ENCODE measurements around the gene CALM1.

Gene CALM1

DNA sequence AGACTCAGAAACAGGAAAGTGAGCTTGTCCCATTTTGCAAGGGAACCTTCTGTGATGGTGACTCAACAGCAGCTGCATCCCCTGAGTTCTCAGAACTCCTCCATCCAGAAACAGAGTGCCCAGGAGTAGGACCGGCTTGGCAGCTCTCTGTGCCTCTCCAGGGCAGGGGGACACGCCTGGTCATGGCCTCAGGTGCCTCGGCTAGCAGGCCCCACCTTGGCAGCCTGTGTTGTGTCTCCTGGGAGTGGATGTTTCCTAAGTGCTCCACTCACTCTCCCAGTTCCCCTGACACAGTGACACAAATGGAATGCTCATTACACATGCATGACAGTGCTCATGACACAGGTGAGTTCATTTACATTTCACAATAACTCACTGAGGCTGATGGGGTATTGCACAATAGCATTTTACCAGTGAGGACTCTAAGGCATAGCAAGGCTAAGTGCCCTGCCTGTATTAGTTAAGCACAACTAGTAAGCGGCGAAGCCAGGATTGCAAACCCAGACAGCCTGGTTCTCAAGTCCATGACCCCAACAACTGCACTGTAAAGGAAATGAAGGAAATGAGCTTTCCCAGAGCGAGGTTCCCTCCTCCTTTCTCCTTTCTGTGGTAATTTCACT lies 47.4 kb downstream of the CALM1 start:
- no peak for DNase-seq

DNA sequence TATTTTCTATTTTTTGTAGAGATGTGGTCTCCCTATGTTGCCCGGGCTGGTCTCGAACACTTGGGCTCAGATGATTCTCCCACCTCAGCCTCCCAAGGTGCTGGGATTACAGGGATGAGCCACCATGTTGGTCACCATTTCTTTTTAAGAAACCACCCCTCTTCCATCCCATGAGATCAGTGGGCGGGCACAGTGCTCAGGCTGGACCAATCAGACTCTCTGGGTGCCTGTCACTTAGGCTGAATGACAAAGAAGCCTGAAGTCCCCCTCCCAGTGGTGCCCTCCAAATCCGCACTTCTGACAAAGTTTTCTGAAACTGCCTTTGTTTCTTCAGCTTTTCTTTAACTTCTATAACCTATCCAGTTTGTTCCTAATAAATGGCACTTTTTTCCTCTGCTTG lies 48.2 kb downstream of the CALM1 start:
- DNase-seq = no peak

GRCh38 chr14:90446405-90446804 lies 49.6 kb downstream of the CALM1 start:
- DNase-seq = no peak

GRCh38 chr14:90447720-90448497 lies 51.1 kb downstream of the CALM1 start:
- DNase-seq = no peak

DNA sequence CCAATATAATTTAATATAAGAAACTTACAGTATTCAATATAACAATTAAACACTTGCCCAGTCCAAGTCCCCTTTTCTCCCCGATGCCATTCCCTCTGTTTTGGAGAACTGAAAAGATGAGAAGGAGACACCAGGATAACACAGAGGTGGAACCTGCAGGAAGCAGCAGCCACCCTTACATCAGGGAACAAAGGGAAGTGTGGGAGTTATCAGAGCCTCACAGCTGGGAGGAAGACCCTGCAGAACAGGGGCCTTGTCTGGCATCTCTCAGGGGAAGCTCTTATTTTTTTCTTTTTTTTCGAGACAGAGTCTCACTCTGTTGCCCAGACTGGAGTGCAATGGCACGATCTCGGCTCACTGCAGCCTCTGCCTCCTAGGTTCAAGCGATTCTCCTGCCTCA lies 52.6 kb downstream of the CALM1 start:
- DNase-seq = no peak

DNA sequence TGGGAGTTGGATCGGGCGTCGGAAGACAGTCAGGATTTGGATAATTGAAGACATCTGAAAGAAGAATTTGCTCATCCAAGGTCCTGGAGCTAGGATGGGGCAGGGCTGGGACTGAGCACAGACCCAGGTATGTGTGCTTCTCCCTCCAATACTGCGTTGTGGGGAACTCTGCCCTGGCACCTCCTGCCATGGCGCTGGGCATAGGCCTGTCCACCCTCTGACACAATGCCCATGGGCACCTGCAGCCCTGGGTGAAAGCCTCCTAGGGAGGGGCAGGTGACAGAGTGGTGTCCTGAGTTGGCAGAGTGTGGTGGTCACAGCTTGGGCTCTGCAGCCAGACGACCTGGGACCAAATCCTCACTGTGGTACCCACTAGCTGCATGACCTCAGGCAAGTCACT lies 53.3 kb downstream of the CALM1 start:
- no peak for DNase-seq

DNA sequence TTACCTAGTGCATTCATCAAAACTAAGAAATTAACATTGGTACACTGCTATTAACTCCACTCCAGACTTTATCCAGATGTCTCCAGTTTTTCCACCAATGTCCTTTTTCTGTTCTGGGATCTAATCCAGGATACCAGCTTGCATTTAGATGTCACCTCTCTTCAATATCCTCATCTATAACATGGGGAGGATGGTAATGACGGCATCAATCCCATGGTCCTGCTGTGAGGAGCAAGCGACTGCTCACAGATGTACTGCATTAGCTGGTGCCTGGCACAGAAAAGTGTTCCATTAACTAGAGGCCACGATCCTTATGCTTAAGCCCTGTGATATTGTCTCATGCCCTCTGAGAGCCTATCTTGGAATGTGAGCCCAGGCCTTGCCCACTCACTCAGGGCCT lies 53.8 kb downstream of the CALM1 start:
- DNase-seq = no peak

- no peak for DNase-seq
Observed at GRCh38 chr14:90451443-90451842, 54.6 kb downstream of the CALM1 start.

GRCh38 chr14:90451961-90452360 lies 55.1 kb downstream of the CALM1 start:
- DNase-seq = no peak

DNA sequence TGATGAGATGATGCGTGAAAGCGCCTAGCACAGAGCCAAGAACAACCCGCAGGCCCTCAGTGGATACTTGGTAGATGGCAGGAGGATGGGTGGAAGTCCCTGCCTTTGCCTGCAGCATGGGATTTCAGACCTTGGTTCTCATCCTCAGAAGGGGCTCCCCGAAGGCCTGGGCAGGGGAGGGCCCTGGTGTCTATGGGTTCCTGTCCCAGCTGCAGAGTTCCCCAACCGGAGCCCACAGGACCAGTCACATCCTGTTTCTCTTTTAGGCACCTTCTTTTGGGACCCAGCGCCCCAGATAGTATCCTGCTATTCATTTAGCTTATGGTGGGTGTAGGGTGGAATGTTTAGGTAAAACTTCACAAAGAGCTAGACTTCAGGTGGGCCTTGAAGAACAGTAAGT lies 55.5 kb downstream of the CALM1 start:
- no peak for DNase-seq

DNA sequence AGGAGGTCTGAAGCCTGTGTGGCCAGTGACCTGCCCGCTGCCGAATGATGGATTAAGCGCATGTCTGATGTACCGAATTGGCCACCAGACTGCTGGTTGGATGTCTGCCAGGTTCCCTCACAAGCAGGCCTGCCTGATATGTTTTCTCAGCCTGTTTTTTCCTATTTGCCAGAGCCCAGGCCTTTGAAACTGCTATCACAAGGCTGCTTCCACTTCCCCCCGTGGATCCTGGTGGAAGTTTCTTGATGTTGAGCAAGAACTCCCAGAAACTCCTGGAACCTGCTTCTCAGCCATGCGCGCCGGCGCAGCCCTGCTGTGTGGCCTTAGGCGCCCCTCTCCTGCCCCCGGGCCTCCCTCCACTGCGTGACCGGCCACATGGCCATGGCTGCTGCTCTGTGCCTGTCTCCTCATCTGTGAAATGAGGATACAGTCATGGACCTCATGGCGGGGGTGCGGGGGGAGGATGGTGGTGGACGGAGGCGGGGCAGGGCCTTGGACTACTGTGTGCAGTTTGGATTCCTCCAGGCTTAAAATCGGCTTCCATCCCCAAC lies 56.6 kb downstream of the CALM1 start:
- no peak for DNase-seq

DNA sequence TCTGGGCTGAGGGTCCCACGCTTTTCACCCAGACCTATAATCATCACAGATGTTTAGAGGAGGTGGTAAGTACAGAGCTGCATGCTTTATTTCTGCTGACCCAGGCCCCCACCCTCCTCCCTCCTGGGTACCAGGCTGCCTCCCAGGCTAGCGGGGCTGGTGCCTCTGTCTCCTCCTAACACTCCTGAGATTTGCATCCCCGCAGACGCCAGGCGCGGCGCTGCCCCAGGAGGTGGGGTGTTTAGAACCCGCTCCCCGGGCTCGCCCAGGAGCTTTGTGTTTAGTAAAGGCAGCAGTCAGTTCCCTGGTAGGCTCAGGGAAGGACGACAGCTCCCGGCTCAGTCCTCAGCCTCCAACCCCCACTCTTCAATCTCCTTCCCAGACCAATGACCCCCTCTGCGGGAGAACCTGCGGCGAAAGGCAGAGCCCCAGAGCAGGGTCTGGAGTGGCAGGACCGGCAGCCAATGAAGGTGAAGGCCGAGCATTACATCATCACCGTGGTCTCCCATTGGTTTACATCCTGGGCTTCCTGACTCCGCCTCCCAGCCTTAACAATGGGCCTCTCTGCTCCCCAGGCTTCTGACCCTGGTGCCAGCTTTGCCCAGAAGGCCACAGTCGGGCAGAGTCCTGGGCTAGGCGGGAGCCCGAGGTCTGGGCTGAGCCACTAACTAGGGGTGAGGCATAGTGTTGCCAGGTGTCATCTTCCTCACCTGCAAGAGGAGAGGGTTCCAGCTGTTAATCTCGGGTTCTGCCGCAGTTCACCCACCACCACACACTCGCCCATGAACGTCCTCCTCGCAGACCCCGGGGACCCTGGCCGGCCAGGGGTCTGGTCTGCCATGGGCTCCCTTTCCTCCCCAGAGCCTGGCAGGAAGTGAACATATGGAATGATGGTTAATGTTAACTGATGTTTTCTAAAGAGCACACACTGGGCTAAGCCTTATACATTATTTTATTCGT lies 57.5 kb downstream of the CALM1 start:
- DNase-seq = peak; percentile 7

- DNase-seq = no peak
Observed at GRCh38 chr14:90455100-90455571, 58.3 kb downstream of the CALM1 start.

- no peak for DNase-seq
Observed at GRCh38 chr14:90456551-90456950, 59.7 kb downstream of the CALM1 start.

DNA sequence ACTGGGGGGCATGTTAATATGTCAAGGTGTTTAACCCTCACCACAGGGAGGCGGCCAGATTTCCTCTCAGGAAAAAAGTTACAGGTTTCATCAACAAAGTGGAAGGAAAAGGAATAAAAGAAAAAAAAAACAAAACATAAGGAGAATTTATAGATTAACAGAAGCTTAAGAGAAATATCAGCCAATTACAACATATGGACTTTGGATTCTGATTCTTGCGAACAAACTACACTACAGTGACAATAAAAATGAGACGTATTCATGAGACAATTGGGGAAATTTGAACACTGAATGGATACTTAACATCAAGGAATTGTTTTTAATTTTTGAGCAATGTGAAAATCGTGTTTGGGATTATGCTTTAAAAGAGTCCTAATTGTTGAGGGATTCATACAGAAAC lies 60.4 kb downstream of the CALM1 start:
- no peak for DNase-seq

Measured in activated CD4-positive, alpha-beta T cell treated with anti-CD3 and anti-CD28 coated beads, Interleukin-2, amount 50 U/mL, for 16 hours (primary cell).